HG02623 (cell line): Measurements from ENCODE around the gene FCRL1.

Experiments
- ATAC-seq: cut with Tn5 transposase; IDR thresholded peaks from one replicate; pipeline ENCODE4 v1.9.1; 2021; ENCODE audit warnings: moderate library complexity; ENCODE audit not compliant: unreplicated experiment

The FCRL1 gene, protein sequence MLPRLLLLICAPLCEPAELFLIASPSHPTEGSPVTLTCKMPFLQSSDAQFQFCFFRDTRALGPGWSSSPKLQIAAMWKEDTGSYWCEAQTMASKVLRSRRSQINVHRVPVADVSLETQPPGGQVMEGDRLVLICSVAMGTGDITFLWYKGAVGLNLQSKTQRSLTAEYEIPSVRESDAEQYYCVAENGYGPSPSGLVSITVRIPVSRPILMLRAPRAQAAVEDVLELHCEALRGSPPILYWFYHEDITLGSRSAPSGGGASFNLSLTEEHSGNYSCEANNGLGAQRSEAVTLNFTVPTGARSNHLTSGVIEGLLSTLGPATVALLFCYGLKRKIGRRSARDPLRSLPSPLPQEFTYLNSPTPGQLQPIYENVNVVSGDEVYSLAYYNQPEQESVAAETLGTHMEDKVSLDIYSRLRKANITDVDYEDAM

GRCh38 chr1:157819896-157820295 is at the start of gene FCRL1:
Gene FCRL1, minus strand, starts transcription at chr1:157820120. Its CDS starts 83 bp downstream, at chr1:157820037.
- no peak for ATAC-seq

DNA sequence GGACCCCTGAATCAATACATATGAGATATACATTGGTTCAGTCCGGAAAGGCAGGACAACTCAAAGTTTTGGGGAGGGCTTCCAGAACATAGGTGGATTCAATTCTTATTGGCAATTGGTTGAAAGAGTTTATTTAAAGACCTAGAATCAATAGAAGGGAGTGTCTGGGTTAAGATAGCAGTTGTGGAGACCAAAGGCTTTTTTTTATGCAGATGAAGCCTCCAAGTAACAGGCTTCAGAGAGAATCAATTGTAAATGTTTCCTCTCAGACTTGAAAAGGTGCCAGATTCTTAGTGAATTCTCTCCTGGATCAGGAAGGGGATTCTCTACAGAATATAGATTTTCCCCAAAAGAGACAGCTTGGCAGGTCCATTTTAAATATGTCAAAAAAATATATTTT is 48.7 kb upstream of the FCRL1 start:
- no peak for ATAC-seq

- no peak for ATAC-seq
Measured at GRCh38 chr1:157862114-157863070, 42.5 kb upstream of the FCRL1 start.

GRCh38 chr1:157856538-157856937 is 36.6 kb upstream of the FCRL1 start:
- ATAC-seq, result no peak

GRCh38 chr1:157852476-157852875 is 32.6 kb upstream of the FCRL1 start:
- ATAC-seq, result no peak

DNA sequence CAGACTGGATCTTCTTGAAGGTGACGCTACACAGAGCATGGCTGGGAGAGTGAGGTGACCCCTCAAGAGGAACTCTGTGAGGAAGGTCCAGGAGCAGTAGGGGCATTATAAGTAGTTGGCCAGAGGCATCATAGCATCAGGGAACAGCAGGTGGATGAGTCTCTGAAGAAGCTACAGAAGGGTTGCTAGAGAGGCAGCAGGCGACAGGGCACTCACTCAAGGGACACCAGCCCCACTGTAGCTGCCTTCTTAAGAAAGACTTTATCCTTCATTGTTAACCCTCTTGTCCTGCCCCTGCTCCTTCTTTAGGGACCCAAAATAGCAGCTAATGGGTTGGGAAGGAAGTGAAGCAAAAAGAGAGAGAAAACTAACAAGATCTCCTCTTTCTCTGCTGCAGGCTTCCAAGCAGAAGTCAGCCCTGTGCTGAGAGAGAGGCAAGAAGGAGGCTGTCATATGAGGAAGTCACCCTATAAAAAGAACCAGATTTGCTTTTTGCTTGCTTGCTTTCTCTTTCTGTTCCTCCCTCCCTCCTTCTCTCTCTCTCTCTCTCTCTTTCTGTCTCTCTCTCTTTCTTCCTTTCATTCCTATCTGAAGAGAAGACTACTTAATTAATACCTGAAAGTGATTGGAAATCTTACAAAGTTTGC is 29.4 kb upstream of the FCRL1 start:
- ATAC-seq, result peak; percentile 71

DNA sequence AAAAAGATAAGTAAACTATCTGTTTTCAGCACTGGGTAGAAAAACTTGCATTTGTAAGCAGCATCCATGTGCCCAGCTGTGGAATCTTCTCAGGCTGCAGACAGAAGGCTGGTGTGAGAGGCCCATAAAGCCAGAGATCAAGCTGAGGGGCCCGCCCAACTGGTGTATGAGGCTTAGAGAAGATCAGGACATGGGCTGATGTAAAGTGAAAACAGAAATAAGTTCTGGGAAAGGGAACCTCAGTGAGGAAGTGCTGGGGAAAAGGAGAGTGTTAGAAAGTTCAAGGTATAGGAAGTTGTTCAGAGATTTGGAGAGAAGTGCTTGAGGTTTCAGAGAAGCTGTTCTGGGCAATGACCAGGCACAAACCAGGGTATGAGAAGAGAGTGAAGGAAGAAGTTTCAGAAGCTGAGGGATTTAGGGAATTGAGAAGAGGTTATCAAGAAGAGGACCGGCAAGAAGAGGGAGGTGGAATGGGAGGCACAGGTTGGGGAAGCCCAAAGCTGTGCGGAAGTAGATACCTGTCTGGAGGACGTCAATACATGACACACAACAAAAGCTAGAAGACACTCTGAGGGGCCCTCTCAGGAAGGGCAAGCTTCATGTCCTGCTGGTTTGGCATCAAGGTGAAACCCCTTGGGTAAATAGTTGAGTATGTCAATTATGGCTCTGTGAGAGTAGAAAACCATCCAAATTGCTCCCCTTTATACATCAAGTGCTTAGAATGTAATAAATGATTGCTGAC is 24.3 kb upstream of the FCRL1 start:
- ATAC-seq, result no peak

GRCh38 chr1:157842939-157843338 is 23.0 kb upstream of the FCRL1 start:
- peak; percentile 47 for ATAC-seq

DNA sequence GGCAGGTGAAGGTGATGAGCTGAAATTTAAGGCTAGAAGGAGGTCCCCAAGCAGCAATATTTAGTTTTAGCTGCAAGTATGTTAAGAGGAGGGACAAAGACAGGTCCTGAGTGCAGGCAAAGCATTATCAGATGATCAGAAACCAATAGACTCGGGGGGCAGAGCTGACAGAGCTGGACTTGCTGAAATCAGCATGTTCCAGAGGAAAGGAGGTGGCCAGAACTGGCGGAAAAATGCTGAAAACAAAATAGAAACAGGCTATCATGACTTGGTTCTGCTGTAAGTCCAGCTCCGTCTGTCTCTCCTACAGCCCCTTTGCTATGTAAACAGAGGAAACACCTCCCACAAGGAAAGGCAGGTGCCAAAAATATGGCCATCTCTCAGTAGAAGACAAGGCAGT is 21.8 kb upstream of the FCRL1 start, which contains the start of gene CD5L:
Gene CD5L, minus strand, starts transcription at position 101 of the 400 bp plus-strand sequence. CDS start 107 bp downstream, outside the sequence.
- ATAC-seq, result no peak

DNA sequence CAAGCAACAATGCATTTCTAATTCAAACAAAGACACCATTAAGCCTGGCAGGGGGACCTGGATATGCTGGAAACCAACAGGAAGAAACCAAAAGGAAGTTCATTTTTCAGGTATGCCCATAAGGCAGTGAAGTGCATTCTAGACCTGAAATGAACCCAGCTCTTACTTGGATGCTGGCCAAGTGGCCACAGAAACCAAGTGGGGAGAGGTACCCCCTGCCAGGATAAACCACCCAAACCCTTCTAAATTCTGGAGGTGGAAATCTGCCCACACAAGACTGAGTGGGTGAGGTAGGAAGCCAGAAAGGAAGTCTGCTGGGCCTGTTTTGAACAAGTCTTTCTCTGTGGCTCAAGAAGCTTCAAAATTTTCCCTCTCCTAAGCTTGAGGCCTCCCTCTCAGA is 19.0 kb upstream of the FCRL1 start:
- ATAC-seq, result no peak

DNA sequence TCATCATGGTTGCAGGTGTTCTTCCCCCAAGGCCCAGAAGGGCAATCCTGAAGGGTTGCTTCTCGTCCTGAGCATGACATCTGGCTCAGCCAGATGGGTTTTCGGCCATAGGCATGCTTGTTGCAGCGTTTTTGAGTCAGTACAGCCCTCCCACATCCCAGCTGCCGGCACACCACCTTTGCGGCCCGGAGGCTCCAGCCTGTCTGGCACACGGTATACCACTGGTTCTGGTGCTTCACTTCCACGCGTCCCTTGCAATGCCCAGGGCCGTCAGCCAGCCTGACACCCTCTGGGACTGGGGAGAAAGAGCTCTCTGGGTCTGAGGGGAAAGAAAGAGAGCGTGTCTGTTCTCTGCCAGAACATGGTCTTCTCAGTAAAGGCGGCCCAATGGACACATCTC is 14.5 kb upstream of the FCRL1 start:
- ATAC-seq, result no peak

GRCh38 chr1:157833145-157833544 is 13.2 kb upstream of the FCRL1 start:
- ATAC-seq, result no peak

- ATAC-seq, result no peak
Measured at GRCh38 chr1:157831968-157832626, 12.2 kb upstream of the FCRL1 start.

- no peak for ATAC-seq
Measured at GRCh38 chr1:157830887-157831286, 11.0 kb upstream of the FCRL1 start.

- ATAC-seq, result no peak
Measured at GRCh38 chr1:157829711-157830110, 9.8 kb upstream of the FCRL1 start.

DNA sequence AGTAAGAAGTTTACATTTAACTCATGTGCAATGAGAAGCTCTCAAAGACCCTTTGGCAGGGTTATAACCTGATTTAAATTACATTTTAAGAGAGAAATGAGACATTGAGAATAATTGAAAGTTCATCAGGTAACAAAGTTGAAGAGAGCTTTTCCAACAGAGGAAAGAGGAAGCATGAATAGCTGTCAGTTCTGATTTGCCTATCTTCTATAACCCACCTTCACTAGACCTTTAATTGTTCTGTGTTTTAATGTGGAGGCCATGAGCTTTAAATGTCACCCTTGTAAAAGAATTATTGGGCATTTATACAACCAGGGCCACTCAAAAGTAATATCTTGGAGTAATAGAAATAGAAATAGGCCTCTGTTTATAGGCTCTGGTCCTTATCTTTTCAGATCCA is 9.3 kb upstream of the FCRL1 start:
- no peak for ATAC-seq

DNA sequence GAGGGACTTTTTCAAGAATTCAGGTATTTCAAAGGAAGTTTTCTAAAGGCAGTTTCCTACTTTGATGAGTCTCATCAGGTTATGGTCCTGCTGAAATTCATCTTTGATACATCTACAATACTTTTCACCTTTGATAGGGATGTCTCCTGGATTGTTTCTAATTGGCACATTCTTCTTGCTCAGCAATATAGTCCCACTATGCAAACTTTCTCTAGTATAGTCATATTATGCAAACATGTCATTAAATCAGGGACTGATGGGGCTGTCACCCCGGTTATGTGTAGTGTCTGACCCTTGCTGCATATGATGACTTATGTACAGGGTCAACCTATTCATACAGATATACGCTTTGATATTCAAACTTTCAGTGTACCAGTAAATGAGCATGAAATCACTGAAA is 379 bp upstream of the FCRL1 start:
- no peak for ATAC-seq

GRCh38 chr1:157819215-157819614 is 705 bp downstream of the FCRL1 start:
- ATAC-seq, result no peak

DNA sequence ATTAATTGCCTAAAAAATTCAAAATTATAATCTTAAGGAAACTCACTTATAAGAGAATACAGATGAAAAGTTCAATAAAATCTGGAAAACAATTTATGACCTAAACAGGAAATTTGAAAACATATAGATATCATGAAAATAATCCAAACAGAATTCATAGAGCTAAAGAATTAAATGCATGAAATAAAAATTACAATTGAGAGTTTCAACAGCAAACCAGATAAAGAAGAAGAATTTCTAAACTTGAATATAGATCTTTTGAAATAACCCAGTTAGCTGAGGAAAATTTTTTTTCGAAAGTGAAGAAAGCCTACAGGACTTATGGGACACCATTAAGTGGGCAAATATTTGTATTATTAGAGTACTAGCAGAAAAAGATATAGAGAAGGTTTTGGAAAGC is 6.7 kb downstream of the FCRL1 start:
- no peak for ATAC-seq
